D341Med (cell line): Measurements from ENCODE around the gene GRAP2.
"Not testable (repeated sequence)": the region's sequence is repeated elsewhere in the genome, so short reads cannot be mapped to it uniquely, and the experiment has no call there.

Source experiments
- DNase-seq: peaks from one replicate; pipeline ENCODE4 v3.0.0; 2012; ENCODE audit warnings: low spot score

Gene GRAP2

DNA sequence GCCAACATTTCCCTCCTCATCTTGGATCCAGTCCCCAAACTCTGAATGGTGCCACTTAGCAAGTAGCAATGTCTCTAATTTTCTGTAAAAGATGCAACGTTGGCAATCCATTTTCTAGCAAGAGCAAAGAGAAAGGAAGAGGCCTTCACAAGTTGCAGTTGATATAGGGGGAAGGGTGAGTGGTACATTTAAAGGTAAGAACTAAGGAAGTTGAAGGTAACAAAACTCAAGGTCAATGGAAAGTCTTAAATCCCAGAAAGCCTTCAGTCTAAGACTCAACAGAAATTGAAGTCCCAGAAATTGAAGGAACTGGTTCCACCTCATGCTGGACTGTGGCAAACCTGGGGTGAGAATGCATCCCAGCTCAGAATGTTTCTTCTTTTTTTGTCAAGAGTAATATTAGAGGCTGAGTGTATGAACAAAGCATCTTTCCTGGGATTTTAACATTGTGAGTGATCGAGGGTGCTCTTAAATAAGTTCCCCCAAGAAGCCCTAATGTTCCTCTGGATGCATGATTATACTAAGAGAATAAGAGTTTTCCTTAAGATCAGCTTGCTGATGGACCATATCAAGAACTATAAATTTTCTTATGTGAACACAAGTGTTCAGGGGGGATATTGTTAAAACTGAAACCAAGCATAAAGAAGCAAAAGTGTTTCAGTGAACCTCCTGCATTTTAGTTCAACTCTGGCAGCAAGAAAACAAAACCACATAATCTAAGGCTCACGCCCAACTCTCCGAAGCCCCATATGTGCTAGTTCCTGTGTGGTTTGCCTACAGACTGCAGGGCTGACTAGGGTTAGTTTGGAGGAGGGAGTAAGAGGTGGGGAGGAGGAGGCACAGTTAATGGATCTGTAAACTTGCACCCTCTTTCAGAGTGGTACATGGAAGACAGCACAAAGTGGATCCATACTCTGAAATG is at the start of gene GRAP2:
Gene GRAP2, plus strand, starts transcription at position 779 of the 922 bp plus-strand sequence. CDS start 46,023 bp downstream, outside the sequence.
- no peak for DNase-seq

DNA sequence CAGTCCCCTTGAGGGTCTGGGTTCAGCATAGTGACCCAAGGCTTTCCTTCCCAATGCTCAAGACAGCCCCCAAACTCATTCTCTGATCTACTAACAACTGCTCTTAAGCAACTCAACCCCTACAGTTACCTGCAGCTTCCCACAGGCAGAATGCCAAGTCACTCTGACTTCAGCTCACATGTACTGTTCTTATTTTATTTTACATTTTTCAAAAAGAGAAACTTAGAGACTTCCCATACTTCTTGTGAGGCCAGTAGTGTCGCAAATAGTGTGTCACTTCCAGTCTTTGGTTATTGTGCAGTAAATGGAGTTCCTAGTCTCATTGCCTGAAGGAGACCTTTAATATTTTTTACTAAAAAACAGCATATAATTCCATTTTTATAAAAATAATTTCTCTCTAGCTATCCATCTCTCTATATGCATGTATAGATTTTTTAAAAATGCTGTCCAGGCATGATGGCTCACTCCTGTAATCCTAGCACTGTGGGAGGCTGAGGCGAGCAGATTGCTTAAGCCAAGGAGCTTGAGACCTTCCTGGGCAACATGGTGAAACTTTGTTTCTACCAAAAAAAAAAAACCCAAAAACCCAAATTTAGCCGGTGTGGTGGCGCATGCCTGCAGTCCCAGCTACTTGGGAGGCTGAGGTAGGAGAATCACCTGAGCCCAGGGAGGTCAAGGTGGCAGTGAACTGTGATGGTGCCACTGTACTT is 49.1 kb upstream of the GRAP2 start:
- no peak for DNase-seq

DNA sequence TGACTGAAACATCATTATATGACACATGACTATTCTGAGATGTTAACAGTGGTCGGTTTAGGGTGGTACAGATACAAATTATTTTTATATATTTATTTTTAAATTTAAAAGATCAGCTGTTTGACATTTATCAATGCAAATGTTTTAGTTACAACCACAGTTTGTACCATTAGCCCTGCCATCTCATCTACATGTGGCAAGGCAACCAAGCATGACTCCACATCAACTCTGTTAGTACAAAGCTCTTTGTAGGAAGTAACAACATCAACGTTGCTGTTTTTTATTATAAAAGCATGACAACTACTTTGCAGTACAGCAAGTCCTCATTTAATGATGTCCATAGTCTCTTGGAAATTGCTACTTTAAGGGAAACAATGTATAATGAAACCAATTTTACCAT is 48.1 kb upstream of the GRAP2 start:
- DNase-seq: no peak

DNA sequence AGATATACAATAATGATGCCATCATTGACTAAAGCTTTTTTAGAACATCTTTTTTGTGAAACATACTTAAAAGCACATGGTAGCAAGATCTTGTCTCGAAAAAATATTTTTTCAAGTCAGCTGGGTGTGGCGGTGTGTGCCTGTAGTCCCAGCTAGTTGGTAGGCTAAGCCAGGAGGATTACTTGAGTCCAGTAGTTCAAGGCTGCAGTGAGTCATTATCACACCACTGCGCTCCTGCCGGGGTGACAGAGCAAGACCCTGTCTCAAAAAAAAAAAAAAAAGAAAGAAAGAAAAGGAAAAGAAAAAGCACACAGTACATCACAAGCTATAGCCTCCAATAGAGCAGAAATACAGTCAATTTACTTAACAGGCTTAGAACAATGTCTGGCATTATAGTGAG is 44.3 kb upstream of the GRAP2 start:
- no peak for DNase-seq

DNA sequence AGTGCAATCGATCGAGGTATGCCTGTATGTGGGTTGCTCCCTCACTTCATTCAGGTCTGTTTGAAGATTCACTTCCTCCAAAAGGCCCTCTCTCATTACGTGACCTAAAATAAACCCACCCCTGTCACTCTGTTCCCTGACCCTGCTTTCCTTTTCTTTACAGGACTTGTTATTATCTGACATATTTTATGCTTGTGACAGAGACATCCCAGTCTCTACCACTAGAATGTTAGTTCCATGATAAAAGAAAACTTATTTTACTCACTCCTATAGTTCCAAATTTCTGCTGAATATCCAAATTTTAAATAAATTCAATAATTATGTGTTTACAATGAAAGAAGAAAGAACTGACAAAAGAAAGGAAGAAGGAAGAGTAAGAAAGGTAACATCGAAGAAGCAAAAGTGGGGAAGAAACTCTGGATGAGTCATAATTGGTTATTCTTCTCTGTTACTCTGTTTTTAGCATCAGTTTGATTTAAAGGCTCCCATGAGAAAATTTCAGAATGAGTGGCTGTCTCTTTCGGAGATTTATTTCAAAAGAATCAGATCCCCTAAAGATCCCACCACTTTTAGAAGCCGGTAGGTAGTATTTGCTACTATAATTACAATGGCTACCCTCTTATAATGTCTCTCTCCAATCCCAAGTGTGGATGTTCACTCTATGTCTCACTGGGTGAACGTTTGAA is 40.8 kb upstream of the GRAP2 start:
- no peak for DNase-seq

DNA sequence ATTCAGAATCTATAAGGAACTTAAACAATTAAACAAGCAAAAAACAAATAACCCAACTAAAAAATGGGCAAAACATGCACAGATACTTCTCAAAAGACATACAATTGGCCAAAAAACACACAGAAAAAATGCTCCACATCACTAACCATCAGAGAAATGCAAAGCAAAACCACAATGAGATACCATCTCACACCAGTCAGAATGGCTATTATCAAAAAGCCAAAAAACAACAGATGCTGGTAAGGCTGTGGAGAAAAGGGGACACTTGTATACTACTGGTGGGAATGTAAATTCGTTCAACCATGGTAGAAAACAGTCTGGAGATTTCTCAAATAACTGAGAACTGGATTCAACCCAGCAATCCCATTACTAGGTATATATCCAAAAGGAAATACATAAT is 32.1 kb upstream of the GRAP2 start:
- no peak for DNase-seq

DNA sequence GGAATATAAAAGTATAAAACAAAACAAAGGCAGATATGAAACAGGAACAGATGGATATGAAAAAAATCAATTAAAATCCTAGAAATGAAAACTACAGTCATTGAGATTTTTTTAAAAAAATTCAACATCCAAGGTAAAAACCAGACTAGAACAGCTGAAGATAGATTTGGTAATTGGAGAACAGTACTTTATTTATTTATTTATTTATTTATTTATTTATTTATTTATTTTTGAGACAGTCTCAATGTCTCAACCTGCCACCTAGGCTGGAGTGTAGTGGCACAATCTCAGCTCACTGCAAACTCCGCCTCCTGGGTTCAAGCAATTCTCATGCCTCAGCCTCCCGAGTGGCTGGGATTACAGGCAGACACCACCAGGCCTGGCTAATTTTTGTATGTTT is 31.1 kb upstream of the GRAP2 start:
- DNase-seq: not testable (repeated sequence)

DNA sequence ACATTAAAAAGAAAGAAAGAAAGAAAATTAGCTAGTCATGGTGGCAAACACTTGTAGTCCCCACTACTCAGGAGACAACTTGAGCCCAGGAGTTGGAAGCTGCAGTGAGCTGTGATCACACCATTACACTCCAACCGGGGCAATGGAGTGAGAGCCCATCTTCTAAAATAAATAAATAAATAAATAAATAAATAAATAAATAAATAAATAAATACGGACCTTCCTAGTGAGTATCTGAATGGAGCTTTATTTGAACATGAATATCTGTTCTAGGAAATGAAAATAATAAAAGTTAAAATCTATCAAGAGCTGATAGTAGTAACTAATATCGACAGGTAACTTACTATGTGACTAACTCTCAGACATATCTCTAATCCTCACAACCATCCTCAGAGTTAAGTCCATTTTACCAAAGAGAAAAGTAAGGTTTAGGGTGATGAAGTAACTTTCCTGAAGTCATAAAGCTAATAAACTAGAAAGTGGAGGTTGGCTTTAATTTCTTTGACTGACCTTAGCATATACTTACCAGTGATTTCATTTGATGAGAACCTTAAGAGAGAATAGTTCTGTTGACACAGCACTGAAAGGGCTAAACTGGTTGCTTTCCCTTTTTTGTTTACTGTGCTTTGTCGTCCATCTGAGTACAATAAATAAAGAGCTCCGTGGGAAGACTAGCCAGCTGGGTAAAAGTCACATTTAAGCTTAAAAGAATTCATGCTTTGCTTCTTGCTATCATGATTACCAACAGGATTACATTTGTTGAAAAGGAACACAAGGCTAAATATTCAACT is 29.7 kb upstream of the GRAP2 start:
- no peak for DNase-seq

DNA sequence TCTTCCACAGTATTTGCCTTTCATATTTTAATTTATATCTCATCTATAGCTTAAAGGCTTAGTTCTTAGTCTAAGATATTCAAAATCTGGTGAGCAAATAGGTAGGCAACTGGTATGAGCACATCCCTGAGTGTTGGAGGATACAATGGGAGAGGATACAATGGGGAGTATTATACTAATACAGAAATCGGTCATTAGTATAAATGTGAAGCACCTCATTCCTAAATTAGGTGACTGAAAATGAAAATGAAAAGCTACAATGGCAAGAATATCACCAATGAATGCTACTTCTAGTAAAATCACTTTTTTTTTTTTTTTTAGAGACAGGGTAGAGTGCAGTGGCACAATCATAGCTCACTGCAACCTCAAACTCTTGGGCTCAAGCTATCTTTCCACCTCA is 28.3 kb upstream of the GRAP2 start:
- DNase-seq: no peak

DNA sequence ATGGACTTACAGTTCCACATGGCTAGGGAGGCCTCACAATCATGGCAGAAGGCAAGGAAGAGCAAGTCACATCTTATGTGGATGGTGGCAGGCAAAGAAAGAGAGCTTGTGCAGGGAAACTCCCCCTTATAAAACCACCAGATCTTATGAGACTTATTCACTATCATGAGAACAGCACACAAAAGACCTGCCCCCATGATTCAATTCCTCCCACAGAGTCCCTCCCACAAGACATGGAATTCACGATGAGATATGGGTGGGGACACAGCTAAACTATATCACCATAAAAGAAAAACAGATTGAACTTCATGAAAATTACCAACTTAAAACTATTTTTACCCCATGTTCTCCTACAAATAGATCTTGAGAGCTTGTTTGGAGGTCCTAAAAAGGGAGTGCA is 26.9 kb upstream of the GRAP2 start:
- DNase-seq: no peak

DNA sequence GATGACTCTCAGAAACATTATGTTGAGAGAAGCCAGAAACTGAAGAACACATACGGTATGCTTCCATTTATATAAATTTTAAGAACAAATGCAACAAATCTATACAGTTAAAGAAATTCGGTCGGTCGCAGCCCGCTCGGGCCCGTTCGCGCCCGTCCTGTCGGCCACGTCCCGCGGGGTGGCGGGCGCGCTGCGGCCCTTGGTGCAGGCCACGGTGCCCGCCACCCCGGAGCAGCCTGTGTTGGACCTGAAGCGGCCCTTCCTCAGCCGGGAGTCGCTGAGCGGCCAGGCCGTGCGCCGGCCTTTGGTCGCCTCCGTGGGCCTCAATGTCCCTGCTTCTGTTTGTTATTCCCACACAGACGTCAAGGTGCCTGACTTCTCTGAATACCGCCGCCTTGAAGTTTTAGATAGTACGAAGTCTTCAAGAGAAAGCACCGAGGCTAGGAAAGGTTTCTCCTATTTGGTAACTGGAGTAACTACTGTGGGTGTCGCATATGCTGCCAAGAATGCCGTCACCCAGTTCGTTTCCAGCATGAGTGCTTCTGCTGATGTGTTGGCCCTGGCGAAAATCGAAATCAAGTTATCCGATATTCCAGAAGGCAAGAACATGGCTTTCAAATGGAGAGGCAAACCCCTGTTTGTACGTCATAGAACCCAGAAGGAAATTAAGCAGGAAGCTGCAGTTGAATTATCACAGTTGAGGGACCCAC is 25.6 kb upstream of the GRAP2 start:
- DNase-seq: not testable (repeated sequence)

DNA sequence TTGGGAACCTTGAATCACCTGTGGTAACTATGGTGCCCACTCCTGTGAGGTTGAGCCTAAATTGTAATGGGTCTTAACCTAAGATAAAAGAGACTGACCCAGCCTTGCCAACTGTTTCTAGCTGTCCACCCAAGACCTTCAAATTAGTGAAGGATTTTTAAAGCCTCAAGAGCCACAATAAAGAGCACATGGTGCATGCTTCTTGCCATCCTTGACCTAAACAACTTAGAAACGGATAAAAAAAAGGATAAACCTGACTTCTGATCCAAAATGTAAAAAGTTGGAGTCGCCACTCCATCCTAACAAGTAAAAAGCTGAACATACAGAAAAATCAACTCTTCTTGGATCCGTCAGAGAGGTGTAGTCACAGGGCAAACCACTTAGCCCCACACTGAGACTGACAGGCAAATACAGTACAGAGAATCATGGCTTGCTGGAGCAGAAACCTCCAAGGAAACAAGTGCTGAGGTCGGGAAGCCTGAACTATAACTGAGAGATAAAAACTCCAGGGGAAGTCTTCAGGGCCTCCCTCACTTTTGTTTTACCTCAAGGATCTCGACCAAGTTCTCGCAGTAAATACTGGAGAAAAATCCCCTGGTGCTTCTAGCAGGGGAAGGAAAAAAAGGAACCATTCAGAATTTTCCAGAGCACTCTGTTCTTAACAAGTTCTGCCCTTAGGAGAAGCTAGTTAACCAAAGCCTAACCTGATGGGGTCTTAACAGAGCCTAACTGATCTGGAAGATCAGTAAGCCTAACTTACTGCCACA is 23.6 kb upstream of the GRAP2 start:
- no peak for DNase-seq

DNA sequence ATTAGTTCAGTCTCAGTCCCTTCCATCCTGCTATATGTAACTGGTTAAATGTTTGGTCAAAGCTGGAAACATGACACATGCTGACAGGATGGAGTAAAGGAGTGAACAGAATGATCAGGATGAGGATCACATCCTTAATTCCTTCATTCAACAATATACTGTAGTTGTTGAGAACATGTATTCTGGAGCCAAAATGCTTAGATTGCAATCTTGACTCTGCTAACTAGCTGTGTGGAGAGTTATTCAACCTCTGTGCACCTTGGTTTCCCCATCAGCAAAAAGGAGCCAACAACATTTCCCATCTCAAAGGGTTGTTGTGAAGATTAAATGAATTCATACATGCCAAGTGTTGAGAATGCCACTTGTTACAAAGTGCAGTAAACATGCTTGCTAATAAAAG is 20.2 kb upstream of the GRAP2 start:
- no peak for DNase-seq

DNA sequence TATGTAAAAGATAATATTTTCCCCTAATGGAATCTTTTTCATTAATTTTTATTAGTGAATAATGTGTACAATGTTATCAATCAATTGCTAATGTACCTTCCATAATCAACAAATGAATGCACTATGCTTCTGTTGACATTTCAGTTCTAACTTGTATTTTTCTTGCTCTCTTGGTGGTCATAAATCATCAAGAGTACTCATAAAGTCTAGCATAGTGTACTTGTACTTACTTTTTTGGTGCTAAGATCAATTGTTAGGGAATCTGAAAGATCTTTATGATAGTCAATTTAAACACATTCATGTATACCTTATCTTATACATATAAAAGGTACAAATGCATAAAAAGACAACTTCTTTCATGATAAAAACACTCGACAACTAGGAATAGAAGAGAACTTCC is 17.8 kb upstream of the GRAP2 start:
- no peak for DNase-seq

DNA sequence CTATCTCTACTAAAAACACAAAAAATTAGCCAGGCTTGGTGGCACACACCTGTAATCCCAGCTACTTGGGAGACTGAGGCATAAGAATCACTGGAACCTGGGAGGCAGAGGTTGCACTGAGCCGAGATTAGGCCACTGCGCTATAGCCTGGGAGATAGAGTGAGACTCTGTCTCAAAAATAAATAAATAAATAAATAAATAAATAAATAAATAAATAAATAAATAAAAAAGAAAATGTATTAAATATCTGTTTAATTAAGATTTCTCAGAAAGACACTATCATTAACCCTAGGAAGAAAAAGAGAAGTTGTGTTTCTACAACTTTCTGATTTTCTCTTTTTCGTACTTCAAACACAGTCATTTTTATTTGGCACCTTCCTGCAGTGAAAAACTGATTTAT is 11.0 kb upstream of the GRAP2 start:
- DNase-seq: not testable (repeated sequence)

DNA sequence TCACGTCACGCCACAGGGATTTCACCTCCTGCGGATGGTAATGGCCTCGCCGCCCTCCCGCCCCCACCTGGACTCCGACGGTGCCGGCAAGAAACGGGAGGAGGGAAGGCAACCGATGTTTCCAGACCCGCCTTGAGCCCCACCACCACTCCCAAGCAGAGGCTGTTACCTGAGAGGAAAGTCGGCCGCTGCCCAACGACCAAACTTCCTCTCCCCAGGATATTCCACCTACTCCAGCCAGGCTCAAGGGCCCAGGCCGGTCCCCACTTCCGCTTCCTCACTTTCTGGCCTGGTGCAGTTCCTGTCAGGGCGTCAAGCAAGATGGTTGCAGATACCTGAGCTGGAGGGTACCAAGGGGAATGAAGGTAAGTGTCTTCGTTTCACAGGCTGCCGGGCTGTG is 7.4 kb upstream of the GRAP2 start, which contains the start of gene ENTHD1:
Gene ENTHD1, minus strand, starts transcription at position 235 of the 400 bp plus-strand sequence. CDS start 6,012 bp downstream, outside the sequence.
- DNase-seq: no peak

DNA sequence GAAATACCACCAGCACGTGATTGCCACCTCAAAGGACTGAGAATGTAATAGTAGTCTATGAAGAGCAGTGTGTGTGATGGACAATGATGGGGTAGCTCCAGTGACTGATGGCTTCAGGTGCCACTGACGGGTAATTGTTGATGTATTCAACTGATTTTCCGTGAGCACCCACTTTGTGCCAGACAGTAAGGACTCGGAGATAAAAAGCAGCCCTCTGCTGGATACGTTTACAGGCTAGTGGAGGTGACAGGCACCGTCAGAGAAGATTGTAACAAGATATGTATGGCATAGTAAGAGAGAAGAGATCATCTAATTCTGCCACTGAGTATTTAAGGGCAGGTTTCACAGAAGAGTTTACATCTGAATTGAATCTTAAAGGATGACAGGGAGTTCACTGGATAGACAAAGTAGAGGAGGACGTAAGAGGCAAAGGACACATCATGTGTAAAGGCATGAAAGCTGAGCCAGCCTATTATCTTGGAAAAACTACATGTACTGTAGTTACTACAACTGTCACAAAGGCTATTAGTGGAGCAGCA is 6.3 kb upstream of the GRAP2 start:
- DNase-seq: no peak

DNA sequence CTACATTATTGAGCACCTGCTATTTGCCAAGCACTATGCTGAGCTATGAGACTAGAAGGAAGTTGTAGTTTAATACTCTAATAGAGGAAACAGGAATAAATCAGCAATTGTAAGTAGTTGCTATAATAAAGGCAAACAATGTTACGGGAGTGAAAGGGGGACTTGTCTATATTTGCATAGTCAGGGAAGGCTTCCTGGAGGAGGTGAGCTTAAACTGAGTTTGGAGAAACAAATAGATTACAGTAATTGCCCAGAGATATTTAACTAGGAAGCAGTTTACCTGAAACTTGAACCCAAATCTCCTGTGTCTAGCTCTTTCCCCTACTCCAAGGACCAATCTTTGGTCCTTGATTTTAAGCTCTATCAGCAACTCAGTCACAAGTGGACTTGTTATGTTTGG is 5.2 kb upstream of the GRAP2 start:
- no peak for DNase-seq

DNA sequence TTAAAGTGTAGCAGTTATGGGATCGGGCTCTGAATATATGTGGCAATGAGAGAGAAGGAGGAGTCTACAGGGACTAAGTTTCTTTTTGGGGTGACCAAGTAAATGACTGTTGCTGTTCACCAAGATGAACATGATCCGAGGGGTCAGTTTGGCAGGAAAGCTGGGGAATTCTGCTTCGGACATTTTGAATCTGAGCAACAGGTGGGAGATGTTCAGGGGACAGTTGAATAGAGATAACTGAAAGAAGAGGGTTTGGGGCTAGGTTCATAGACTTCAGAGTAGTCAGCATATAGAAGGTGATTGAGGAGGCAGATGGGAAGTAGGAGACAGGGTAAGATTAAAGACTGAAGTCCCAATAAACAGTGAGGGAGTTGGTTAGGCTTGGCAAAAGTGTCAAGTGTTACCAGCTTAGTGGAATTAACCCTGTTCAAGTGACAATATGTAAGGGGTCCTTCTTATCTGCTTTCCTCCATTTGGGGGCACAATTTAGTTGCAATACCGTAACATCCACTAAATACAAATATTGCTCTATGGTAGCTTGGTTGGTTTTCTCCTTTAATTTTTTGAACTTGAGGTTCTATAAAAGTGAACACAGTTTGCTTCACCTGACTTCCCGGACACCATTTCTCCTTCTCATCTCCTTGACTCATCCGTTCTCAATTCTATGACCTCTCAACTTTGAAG is 4.4 kb upstream of the GRAP2 start:
- DNase-seq: no peak

DNA sequence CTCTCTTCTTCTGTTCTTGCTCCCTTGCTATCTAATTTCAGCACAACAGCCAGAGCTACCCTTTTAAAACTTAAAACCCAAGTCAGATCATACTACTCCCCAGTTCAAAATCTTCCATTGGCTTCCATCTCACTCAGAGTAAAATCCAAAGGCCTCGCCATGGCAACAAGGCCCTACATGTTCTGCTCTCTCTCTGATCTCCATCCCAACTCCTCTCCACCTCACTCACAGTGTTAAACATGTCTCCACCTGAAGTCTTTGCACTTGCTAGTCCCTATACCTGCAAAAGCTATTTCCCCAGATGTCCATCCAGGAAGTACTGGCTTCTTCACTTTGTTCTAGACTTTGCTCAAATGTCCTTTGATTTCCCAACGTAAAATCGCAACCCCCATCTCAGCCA is 3.0 kb upstream of the GRAP2 start:
- DNase-seq: no peak
